GM12878 (cell line): Measurements from ENCODE around the gene RAP1GDS1. TPM values are rescaled to one million over a fixed set of nuclear protein-coding genes. Genes with fewer than 3 reads are reported as not detected.

ENCODE experiments used
- BCL11A ChIP-seq: IDR thresholded peaks from 2 replicates; pipeline ENCODE4 v1.6.1; 2011; ENCODE audit warnings: low read depth, low read length
- CEBPB ChIP-seq, 2 experiments: fragments of 150-350 bp in 1 of 2; IDR thresholded peaks; 2 replicates each; pipeline ENCODE4 v1.6.1; 2012 to 2014; ENCODE audit warnings: low read depth in 2 of 2, low read length in 2 of 2, borderline replicate concordance in 1 of 2, inconsistent platforms in 1 of 2
- EGR1 ChIP-seq, 2 experiments: IDR thresholded peaks; 1 replicate in 1 of 2; 2 replicates in 1 of 2; pipeline ENCODE4 v1.6.1; 2011 to 2012; ENCODE audit warnings: low read depth in 2 of 2, low read length in 2 of 2, borderline replicate concordance in 1 of 2, mild to moderate bottlenecking in 1 of 2, moderate library complexity in 1 of 2
- ELK1 ChIP-seq: IDR thresholded peaks from 2 replicates; pipeline ENCODE4 v1.6.1; 2012; ENCODE audit warnings: low read depth, low read length, improper control_type of control experiment
- EP300 ChIP-seq, 2 experiments: fragments of 150-350 bp in 1 of 2; IDR thresholded peaks; 2 replicates each; pipeline ENCODE4 v1.6.1; 2011 to 2012; ENCODE audit warnings: low read depth in 2 of 2, low read length in 2 of 2, borderline replicate concordance in 1 of 2, improper control_type of control experiment in 1 of 2, inconsistent platforms in 1 of 2; ENCODE audit not compliant: control insufficient read depth in 1 of 2
- FOS ChIP-seq: IDR thresholded peaks from 3 replicates; pipeline ENCODE4 v1.6.1; 2011; ENCODE audit warnings: borderline replicate concordance; ENCODE audit not compliant: insufficient read length; ENCODE audit errors: extremely low read depth
- FOXM1 ChIP-seq: IDR thresholded peaks from 2 replicates; pipeline ENCODE4 v1.6.1; 2012; ENCODE audit warnings: low read depth, mild to moderate bottlenecking, inconsistent platforms, low read length, moderate library complexity
- HDGF ChIP-seq: fragments of 450-650 bp; IDR thresholded peaks from 2 replicates; pipeline ENCODE4 v1.6.1; 2016; ENCODE audit warnings: antibody characterized with exemption
- HSF1 ChIP-seq: fragments of 150-350 bp; IDR thresholded peaks from 2 replicates; pipeline ENCODE4 v1.6.1; 2014; ENCODE audit warnings: mild to moderate bottlenecking, low read depth, low read length
- IKZF1 ChIP-seq: fragments of 450-650 bp; conservative IDR thresholded peaks from 2 replicates; pipeline ENCODE4 v1.6.1; 2017; ENCODE audit warnings: antibody characterized with exemption, mild to moderate bottlenecking
- LARP7 ChIP-seq: fragments of 450-650 bp; IDR thresholded peaks from 2 replicates; pipeline ENCODE4 v1.6.1; 2017; ENCODE audit warnings: mild to moderate bottlenecking
- MYC ChIP-seq: IDR thresholded peaks from 2 replicates; pipeline ENCODE4 v1.6.1; 2011; ENCODE audit warnings: mild to moderate bottlenecking, low read length, moderate library complexity, inconsistent platforms; ENCODE audit not compliant: insufficient read depth, insufficient replicate concordance, insufficient read length, severe bottlenecking
- NFXL1 ChIP-seq: fragments of 450-650 bp; IDR thresholded peaks from 2 replicates; pipeline ENCODE4 v1.6.1; 2017; ENCODE audit warnings: antibody characterized with exemption, mild to moderate bottlenecking, borderline replicate concordance
- NFYA ChIP-seq: IDR thresholded peaks from 2 replicates; pipeline ENCODE4 v1.6.1; 2011; ENCODE audit warnings: low read depth, mild to moderate bottlenecking, low read length, improper control_type of control experiment, borderline replicate concordance
- NFYB ChIP-seq: IDR thresholded peaks from 2 replicates; pipeline ENCODE4 v1.6.1; 2011; ENCODE audit warnings: low read depth, mild to moderate bottlenecking, low read length, improper control_type of control experiment, moderate library complexity; ENCODE audit not compliant: insufficient read depth
- NR2F1 ChIP-seq: fragments of 450-650 bp; conservative IDR thresholded peaks from 2 replicates; pipeline ENCODE4 v1.6.1; 2017; ENCODE audit warnings: mild to moderate bottlenecking
- POLR2A ChIP-seq: IDR thresholded peaks from 2 replicates; pipeline ENCODE4 v1.6.1; 2011; ENCODE audit warnings: low read depth, mild to moderate bottlenecking, low read length
- POLR2AphosphoS2 ChIP-seq: IDR thresholded peaks from 2 replicates; pipeline ENCODE4 v1.6.1; 2011; ENCODE audit warnings: low read depth, mild to moderate bottlenecking, low read length, improper control_type of control experiment, moderate library complexity
- RUNX3 ChIP-seq: IDR thresholded peaks from 2 replicates; pipeline ENCODE4 v1.6.1; 2012; ENCODE audit warnings: low read length, inconsistent platforms
- SUZ12 ChIP-seq: fragments of 200-600 bp; sonication (generic); IDR thresholded peaks from one replicate; pipeline ENCODE4 v1.6.1; 2018; ENCODE audit warnings: antibody characterized with exemption, mild to moderate bottlenecking; ENCODE audit not compliant: unreplicated experiment
- TBL1XR1 ChIP-seq: IDR thresholded peaks from 2 replicates; pipeline ENCODE4 v1.6.1; 2012; ENCODE audit warnings: low read depth, low read length, improper control_type of control experiment
- ZNF217 ChIP-seq: fragments of 450-650 bp; IDR thresholded peaks from 2 replicates; pipeline ENCODE4 v1.6.1; 2017; ENCODE audit warnings: antibody characterized with exemption, mild to moderate bottlenecking
- ZZZ3 ChIP-seq: IDR thresholded peaks from 2 replicates; pipeline ENCODE4 v1.6.1; 2011; ENCODE audit warnings: low read depth; ENCODE audit not compliant: control insufficient read depth, insufficient read length
- polyA plus RNA-seq, 11 experiments: library from polyadenylated mRNA; depleted of rRNA in 4 of 11; unstranded in 6 of 11; stranded (reverse) in 5 of 11; fragments of >200 nt; fragmentation: Nextera tagmentation in 4 of 11; fragmentation: Illumina TruSeq in 1 of 11; extraction: Ambion mirVana in 4 of 11; extraction: Trizol in 1 of 11; gene quantifications; 1 replicate in 1 of 11; 2 replicates in 10 of 11; pipeline versions ENCODE4 v1.2.1 to v1.2.3, GENCODE V29; 2011 to 2016; ENCODE audit warnings: inconsistent platforms in 2 of 11, missing spikeins in 2 of 11, low read depth in 1 of 11
- total RNA-seq, 4 experiments: library from RNA; depleted of rRNA in 3 of 4; stranded (reverse); fragments of >200 nt in 3 of 4; fragmentation: Illumina TruSeq in 1 of 4; extraction: Trizol in 1 of 4; gene quantifications; 2 replicates each; pipeline versions ENCODE4 v1.2.1 to v1.2.3, GENCODE V29; 2013 to 2021
- TF ChIP-seq, protein P1 (sequence below): fragments of 450-650 bp; IDR thresholded peaks from 2 replicates; pipeline ENCODE4 v1.6.1; 2017; ENCODE audit warnings: mild to moderate bottlenecking
- TF ChIP-seq, protein P2 (sequence below): fragments of 450-650 bp; IDR thresholded peaks from 2 replicates; pipeline ENCODE4 v1.6.1; 2016; ENCODE audit warnings: mild to moderate bottlenecking

RAP1GDS1 gene
- total and polyA plus RNA-seq, 10 of the 15 experiments (the other 5 are each of a cell fraction or from before 2014, with no cell fraction given) = 12.0 to 30.5 (median 20.7) TPM

DNA sequence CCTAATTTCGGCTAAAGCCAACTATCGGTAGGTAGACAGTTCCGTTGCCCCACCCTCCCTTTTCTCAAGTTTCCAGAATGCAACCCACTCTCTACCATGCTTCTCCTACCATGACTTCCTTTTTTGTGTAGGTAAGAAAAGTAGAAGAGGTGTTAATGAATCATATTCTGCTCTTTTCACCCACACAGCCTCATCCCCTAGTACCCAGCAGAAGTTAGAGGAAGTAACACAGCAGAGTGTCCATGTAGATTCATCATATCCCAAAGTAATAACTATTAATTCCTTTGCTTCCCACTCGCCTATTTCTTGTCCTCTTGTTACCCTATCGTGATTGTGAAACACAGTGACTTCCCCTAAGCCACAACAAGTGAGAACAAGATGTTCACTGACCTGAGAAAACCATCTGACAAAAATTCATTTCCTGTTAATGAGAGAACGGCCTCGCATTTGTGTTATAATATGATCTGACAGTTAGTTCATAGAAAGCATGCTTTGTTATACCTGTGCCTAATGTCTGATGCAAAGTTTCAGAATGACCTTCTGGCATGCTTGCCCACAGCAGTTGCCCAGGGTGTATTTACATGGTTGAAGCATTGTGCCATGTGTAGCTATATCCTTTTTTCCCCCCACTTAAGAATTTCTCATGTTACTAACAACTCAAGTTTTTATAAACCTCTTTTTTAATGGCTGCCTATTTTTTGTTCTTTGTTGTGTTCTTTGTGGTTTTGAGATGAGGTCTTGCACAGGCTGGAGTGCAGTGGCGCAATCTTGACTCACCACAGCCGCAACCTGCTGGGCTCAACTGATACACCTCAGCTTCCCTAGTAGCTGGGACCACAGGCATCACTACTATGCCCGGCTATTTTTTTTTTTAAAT is 185.6 kb downstream of the RAP1GDS1 start (continued):
- TF ChIP-seq MYC (no peak), FOXM1 (0 out of 2 replicates have a peak, but pooled peaks have one; percentile 21), EGR1 (IDR thresholded peaks at IDR 0.05; ENCODE audit: borderline replicate concordance in 1 of 2, low read depth in 2 of 2, low read length in 2 of 2) (no peak), NFXL1 (no peak), POLR2A (no peak), NR2F1 (peak; percentile 38; the same call in 1 of the 2 replicates), NFYB (no peak), HSF1 (no peak), NFYA (no peak), HDGF (no peak), IKZF1 (peak; percentile 90), ZNF217 (no peak), SUZ12 (no peak), POLR2AphosphoS2 (no peak), ELK1 (no peak), TBL1XR1 (0 out of 2 replicates have a peak, but pooled peaks have one; percentile 12), LARP7 (no peak), RUNX3 (peak; percentile 94), CEBPB (IDR thresholded peaks at IDR 0.05; ENCODE audit: borderline replicate concordance in 1 of 2, low read depth in 2 of 2, low read length in 2 of 2) (no peak), ZZZ3 (no peak), EP300 (IDR thresholded peaks at IDR 0.05; ENCODE audit: borderline replicate concordance in 1 of 2, control insufficient read depth in 1 of 2, low read depth in 2 of 2, low read length in 2 of 2) (peak in 1 of 2 experiments; percentile 68; a peak in 2 of 4 replicates), BCL11A (peak; percentile 12; the same call in 1 of the 2 replicates), FOS (no peak)
- TF ChIP-seq, protein P1, sequence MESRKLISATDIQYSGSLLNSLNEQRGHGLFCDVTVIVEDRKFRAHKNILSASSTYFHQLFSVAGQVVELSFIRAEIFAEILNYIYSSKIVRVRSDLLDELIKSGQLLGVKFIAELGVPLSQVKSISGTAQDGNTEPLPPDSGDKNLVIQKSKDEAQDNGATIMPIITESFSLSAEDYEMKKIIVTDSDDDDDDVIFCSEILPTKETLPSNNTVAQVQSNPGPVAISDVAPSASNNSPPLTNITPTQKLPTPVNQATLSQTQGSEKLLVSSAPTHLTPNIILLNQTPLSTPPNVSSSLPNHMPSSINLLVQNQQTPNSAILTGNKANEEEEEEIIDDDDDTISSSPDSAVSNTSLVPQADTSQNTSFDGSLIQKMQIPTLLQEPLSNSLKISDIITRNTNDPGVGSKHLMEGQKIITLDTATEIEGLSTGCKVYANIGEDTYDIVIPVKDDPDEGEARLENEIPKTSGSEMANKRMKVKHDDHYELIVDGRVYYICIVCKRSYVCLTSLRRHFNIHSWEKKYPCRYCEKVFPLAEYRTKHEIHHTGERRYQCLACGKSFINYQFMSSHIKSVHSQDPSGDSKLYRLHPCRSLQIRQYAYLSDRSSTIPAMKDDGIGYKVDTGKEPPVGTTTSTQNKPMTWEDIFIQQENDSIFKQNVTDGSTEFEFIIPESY = no peak
- TF ChIP-seq, protein P2, sequence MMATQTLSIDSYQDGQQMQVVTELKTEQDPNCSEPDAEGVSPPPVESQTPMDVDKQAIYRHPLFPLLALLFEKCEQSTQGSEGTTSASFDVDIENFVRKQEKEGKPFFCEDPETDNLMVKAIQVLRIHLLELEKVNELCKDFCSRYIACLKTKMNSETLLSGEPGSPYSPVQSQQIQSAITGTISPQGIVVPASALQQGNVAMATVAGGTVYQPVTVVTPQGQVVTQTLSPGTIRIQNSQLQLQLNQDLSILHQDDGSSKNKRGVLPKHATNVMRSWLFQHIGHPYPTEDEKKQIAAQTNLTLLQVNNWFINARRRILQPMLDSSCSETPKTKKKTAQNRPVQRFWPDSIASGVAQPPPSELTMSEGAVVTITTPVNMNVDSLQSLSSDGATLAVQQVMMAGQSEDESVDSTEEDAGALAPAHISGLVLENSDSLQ = peak; percentile 31; the same call in 1 of the 2 replicates
